Nephron (organoid): ENCODE results near the gene CRACR2B.

Experiments
- H3K27ac Mint-ChIP-seq, 3 experiments: 2 replicates each; pipeline ENCODE4 v1.8.0; 2020; ENCODE audit warnings: mixed read lengths in 3 of 3, mild to moderate bottlenecking in 2 of 3, moderate library complexity in 1 of 3
- H3K27me3 Mint-ChIP-seq: 2 replicates; pipeline ENCODE4 v1.8.0; 2021; ENCODE audit warnings: low read depth, mild to moderate bottlenecking, moderate library complexity, mixed read lengths
- H3K36me3 Mint-ChIP-seq: 2 replicates; pipeline ENCODE4 v1.8.0; 2020; ENCODE audit warnings: low read depth, mixed read lengths
- H3K4me1 Mint-ChIP-seq: 2 replicates; pipeline ENCODE4 v1.8.0; 2020; ENCODE audit warnings: mixed read lengths
- H3K4me3 Mint-ChIP-seq, 3 experiments: 2 replicates each; pipeline ENCODE4 v1.8.0; 2020; ENCODE audit warnings: mild to moderate bottlenecking in 3 of 3, mixed read lengths in 3 of 3, moderate library complexity in 2 of 3
- H3K9me3 Mint-ChIP-seq: 2 replicates; pipeline ENCODE4 v1.8.0; 2020; ENCODE audit warnings: mixed read lengths
- TF ChIP-seq, protein P1 (sequence below), 3 experiments: fragments of 200-600 bp; sonication (generic); IDR thresholded peaks; one replicate each; pipeline ENCODE4 v1.5.0; 2021; ENCODE audit warnings: antibody characterized with exemption in 3 of 3; ENCODE audit not compliant: unreplicated experiment in 3 of 3

Gene CRACR2B

GRCh38 chr11:837990-838307 lies 10.2 kb downstream of the CRACR2B start:
- Mint-ChIP-seq H3K27ac (no peak overlapping the region), H3K9me3 (no peaks in the 10 kb centered on the region), H3K36me3 (peaks cover 12% of the 10 kb centered on the region), H3K4me1 (peaks cover 16% of the 10 kb centered on the region), H3K27me3 (no peaks in the 10 kb centered on the region), H3K4me3 (peak overlapping the region in 1 of 3 experiments; percentile 74)
- TF ChIP-seq, protein P1, sequence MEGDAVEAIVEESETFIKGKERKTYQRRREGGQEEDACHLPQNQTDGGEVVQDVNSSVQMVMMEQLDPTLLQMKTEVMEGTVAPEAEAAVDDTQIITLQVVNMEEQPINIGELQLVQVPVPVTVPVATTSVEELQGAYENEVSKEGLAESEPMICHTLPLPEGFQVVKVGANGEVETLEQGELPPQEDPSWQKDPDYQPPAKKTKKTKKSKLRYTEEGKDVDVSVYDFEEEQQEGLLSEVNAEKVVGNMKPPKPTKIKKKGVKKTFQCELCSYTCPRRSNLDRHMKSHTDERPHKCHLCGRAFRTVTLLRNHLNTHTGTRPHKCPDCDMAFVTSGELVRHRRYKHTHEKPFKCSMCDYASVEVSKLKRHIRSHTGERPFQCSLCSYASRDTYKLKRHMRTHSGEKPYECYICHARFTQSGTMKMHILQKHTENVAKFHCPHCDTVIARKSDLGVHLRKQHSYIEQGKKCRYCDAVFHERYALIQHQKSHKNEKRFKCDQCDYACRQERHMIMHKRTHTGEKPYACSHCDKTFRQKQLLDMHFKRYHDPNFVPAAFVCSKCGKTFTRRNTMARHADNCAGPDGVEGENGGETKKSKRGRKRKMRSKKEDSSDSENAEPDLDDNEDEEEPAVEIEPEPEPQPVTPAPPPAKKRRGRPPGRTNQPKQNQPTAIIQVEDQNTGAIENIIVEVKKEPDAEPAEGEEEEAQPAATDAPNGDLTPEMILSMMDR (IDR thresholded peaks at IDR 0.05; ENCODE audit: unreplicated experiment in 3 of 3), result no peak

DNA sequence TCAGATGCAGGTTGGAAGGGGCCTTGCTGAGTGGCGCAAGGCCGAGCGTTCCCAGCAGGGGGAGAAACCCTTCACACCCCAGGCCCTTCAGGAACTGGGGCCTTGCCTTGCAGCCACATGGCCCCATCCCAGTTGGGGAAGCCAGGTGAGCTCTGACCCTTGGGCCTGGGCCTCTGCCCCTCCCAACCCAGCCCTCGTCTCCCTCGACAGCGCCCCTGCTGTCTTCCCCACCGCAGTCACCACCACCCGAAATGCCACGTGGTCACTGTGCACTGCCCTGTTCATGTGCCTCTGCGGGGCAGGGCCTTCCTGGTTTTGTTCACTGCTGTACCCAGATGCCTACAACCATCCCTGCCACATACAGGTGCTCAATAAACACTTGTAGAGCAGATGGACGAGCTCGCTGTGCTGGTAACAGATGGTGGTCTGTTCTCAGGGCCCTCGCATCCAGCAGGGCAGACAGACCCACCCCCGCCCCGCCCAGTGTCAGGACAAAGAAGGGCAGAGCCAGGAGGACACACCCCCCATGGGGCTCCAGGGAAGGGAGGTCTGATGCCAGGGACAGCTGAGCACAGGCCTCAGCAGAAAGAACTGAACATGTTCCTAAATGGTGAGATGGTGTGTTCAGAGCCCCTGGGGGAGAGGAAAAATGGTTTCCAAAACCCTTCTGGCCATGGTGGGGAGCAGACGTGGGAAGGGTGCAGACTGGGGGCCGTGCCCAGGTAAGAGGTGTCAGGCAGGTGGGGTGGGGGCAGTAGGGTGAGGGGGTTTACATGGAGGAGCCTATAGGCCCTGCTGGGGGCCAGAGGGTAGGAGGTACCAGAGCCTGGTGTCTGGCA lies 10.9 kb downstream of the CRACR2B start:
- Mint-ChIP-seq H3K27me3 (no peaks in the 10 kb centered on the region), H3K36me3 (peaks cover 12% of the 10 kb centered on the region), H3K9me3 (no peaks in the 10 kb centered on the region), H3K4me1 (peaks cover 16% of the 10 kb centered on the region), H3K4me3 (peak overlapping the region; percentile 59 to 74 (median 68)), H3K27ac (peak overlapping the region; percentile 25 to 63 (median 35))
- TF ChIP-seq, protein P1 (IDR thresholded peaks at IDR 0.05; ENCODE audit: unreplicated experiment in 3 of 3), result peak in 2 of 3 experiments; percentile 18 to 26

DNA sequence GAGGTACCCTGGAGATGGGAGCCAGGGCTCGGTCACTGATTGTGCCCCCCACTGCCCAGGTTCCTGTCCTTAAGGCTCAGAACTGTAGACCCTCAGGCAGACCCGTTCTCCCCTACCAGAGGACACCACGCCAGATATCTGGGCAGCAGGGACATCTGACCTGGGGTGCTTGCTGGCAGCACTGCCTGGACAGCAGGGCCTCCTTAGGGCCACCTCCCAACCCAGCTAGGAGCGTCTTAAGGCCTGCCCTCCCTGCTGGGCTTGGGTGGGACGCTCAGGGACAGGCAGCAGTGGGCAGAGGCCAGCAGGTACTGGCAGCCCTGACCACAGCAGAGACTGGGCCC lies 11.5 kb downstream of the CRACR2B start:
- Mint-ChIP-seq H3K36me3 (peaks cover 12% of the 10 kb centered on the region), H3K4me3 (peak overlapping the region in 1 of 3 experiments; percentile 68), H3K9me3 (no peaks in the 10 kb centered on the region), H3K27me3 (no peaks in the 10 kb centered on the region), H3K4me1 (peaks cover 16% of the 10 kb centered on the region), H3K27ac (peak overlapping the region in 1 of 3 experiments; percentile 52)
- TF ChIP-seq, protein P1 (IDR thresholded peaks at IDR 0.05; ENCODE audit: unreplicated experiment in 3 of 3), result no peak

DNA sequence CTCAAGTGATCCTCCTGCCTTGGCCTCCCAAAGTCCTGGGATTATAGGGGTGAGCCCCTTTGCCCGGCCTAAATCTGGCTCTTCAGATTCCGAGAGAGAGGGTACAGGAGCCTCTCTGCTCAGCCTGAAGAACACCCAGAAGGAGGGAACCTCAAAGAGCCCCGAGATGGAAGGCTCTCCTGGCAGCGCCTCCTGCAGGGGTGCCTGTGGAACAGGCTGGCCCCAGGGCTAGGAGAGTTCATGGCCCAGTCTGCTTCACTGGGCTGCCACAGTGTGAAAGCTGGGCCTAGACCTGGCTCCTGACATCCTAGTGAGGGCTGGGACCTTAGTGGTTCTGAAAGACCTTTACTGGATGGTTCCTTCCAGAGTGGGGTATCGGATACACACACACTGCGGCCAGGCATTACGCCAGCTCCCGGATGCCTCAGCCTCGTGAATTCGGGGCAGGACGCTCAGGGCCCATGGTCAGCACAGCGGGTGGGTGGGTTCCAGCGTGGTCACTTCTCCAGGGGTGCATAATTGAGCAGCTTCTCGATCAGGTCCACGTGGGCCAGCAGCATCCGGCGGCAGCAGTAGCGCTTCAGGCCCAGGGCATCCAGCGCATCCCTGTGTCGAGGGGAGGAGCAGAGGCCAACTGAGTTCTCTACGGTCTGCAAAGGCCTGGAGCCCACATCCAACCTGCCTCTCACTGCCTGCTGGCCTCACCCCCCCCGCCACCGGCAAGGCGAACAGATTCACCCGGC lies 12.3 kb downstream of the CRACR2B start:
- Mint-ChIP-seq H3K4me3 (peak overlapping the region; percentile 85 to 92 (median 86)), H3K4me1 (peaks cover 23% of the 10 kb centered on the region), H3K27me3 (no peaks in the 10 kb centered on the region), H3K36me3 (peaks cover 12% of the 10 kb centered on the region), H3K9me3 (no peaks in the 10 kb centered on the region), H3K27ac (peak overlapping the region; percentile 66 to 87 (median 83))
- TF ChIP-seq, protein P1 (IDR thresholded peaks at IDR 0.05; ENCODE audit: unreplicated experiment in 3 of 3), result no peak

DNA sequence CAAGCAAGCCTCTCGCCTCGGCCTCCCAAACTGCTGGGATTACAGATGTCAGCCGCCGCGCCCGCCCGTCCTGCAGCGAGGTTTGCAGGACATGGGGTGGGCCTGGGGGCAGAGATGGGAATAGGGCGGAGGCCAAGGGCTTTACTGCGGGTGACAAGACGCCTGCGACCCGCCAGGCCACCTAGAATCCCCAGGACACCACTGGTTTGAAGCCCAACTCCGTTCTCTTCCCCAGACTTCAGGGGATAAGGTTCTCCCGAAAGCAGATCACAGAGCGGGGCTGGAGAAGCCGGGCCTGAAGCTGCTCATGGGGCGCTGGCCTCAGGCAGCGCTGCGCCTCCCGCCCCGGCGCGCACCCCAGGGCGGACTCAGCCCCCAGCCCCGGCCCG lies 14.3 kb downstream of the CRACR2B start:
- H3K4me1 Mint-ChIP-seq, result peaks cover 33% of the 10 kb centered on the region
- peak overlapping the region; percentile 85 to 92 (median 90) for H3K4me3 Mint-ChIP-seq
- TF ChIP-seq, protein P1 (IDR thresholded peaks at IDR 0.05; ENCODE audit: unreplicated experiment in 3 of 3), result no peak
- no peaks in the 10 kb centered on the region for H3K9me3 Mint-ChIP-seq
- H3K36me3 Mint-ChIP-seq, result peaks cover 12% of the 10 kb centered on the region
- H3K27me3 Mint-ChIP-seq, result no peaks in the 10 kb centered on the region
- H3K27ac Mint-ChIP-seq, result peak overlapping the region; percentile 79 to 88 (median 81)
